ENCODE results near the gene C2CD2L. TPM values are rescaled to one million over a fixed set of nuclear protein-coding genes. Genes with fewer than 3 reads are reported as not detected.
A peak's percentile ranks its signal among the peaks of the same experiment; 100 is the strongest.

C2CD2L gene
- polyA plus RNA-seq, 2 of the 4 experiments (the other 2 are of a cell fraction): 2.4 to 4.8 TPM

DNA sequence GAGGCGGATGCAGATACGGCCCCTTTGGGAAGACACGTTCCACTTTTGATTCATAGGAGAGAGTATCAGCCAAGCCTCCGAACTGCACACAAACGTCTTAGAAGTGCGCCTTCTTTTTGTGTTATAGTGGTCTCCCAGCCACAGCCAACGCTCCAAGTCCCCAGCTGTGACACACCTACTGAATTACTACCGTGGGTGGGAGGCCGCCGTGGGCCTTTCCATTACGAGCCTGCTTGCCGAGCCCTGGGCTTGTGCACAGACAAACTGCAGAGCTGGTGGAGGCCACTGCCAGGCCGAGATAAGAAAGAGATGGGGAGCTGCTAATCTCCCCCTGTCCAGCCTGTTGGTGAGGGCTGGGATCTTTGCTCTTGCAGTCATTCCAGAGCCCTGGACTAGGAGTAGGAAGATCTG lies 21.7 kb upstream of the C2CD2L start (continued):
- TF ChIP-seq, protein P1, sequence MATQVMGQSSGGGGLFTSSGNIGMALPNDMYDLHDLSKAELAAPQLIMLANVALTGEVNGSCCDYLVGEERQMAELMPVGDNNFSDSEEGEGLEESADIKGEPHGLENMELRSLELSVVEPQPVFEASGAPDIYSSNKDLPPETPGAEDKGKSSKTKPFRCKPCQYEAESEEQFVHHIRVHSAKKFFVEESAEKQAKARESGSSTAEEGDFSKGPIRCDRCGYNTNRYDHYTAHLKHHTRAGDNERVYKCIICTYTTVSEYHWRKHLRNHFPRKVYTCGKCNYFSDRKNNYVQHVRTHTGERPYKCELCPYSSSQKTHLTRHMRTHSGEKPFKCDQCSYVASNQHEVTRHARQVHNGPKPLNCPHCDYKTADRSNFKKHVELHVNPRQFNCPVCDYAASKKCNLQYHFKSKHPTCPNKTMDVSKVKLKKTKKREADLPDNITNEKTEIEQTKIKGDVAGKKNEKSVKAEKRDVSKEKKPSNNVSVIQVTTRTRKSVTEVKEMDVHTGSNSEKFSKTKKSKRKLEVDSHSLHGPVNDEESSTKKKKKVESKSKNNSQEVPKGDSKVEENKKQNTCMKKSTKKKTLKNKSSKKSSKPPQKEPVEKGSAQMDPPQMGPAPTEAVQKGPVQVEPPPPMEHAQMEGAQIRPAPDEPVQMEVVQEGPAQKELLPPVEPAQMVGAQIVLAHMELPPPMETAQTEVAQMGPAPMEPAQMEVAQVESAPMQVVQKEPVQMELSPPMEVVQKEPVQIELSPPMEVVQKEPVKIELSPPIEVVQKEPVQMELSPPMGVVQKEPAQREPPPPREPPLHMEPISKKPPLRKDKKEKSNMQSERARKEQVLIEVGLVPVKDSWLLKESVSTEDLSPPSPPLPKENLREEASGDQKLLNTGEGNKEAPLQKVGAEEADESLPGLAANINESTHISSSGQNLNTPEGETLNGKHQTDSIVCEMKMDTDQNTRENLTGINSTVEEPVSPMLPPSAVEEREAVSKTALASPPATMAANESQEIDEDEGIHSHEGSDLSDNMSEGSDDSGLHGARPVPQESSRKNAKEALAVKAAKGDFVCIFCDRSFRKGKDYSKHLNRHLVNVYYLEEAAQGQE (IDR thresholded peaks at IDR 0.05): no peak
- TF ChIP-seq RARB (CRISPR knock-in tag; IDR thresholded peaks at IDR 0.05) (no peak), FOSB (CRISPR knock-in tag; IDR thresholded peaks at IDR 0.05) (no peak), HDAC2 (IDR thresholded peaks at IDR 0.05) (no peak), CEBPB (IDR thresholded peaks at IDR 0.05) (no peak), CHD2 (IDR thresholded peaks at IDR 0.05; ENCODE audit: low read length, partially characterized antibody) (no peak), FOXS1 (CRISPR knock-in tag; IDR thresholded peaks at IDR 0.05) (no peak), KDM5A (IDR thresholded peaks at IDR 0.05) (no peak)
- TF ChIP-seq, protein P2, sequence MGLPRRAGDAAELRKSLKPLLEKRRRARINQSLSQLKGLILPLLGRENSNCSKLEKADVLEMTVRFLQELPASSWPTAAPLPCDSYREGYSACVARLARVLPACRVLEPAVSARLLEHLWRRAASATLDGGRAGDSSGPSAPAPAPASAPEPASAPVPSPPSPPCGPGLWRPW (IDR thresholded peaks at IDR 0.05): no peak

DNA sequence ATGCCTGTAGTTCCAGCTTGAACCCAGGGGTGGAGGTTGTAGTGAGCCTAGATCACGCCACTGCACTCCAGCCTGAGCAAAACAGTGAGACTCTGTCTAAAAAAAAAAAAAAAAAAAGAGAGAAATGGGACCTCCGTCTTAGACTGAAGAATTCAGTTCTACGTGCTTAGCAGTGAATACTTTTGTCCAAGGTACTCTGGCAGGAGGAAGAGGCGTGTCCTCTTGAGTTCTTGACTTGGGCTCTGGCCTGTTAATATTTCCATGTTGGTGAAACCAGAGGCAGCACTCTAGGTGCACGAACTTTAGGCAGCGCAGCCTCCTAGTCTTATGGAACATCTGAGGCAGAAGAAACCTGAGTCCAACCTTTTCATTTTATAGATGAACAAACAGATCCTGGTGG lies 20.0 kb upstream of the C2CD2L start:
- ChIA-PET POLR2A (interaction anchor here (1.2 kb wide), 1 partner anchor 30 kb away, joined by 3 read pairs; the partner anchor contains the start of gene HYOU1), CTCF (interaction anchor here (0.6 kb wide), 1 partner anchor 10 kb away, joined by 3 read pairs; no protein-coding TSS in a partner anchor)
- peak overlapping the region in 1 of 2 experiments; percentile 56; a peak in 2 of 6 replicates for H3K27ac ChIP-seq

More for the DNA sequence above, 20.0 kb upstream of the C2CD2L start:
- DNase-seq (ENCODE audit: low read depth in 1 of 2, low spot score in 1 of 2): no peak
- ATAC-seq: no peak
- peaks cover 30% of the 10 kb centered on the region for H3K4me1 ChIP-seq
- H3K4me2 ChIP-seq: peak overlapping the region; percentile 42
- whole genome bisulfite sequencing (ENCODE audit: missing lambda C conversion rate): 89% methylated on average over 6 of the region's 6 CpGs
- no peak for FAIRE-seq
- H3K9me3 ChIP-seq: no peaks in the 10 kb centered on the region
- TF ChIP-seq RCOR1 (IDR thresholded peaks at IDR 0.05; ENCODE audit: low read depth, low read length): no peak
- TF ChIP-seq RFX5 (IDR thresholded peaks at IDR 0.05): no peak
- no peak for TF ChIP-seq JUNB (IDR thresholded peaks at IDR 0.05)
- no peak for TF ChIP-seq EHF (CRISPR knock-in tag; IDR thresholded peaks at IDR 0.05)
- no peak for TF ChIP-seq CEBPB (IDR thresholded peaks at IDR 0.05)
- TF ChIP-seq, protein P3, sequence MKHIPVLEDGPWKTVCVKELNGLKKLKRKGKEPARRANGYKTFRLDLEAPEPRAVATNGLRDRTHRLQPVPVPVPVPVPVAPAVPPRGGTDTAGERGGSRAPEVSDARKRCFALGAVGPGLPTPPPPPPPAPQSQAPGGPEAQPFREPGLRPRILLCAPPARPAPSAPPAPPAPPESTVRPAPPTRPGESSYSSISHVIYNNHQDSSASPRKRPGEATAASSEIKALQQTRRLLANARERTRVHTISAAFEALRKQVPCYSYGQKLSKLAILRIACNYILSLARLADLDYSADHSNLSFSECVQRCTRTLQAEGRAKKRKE (CRISPR knock-in tag; IDR thresholded peaks at IDR 0.05; ENCODE audit: low read depth): no peak
- no peak for TF ChIP-seq NPAS2 (CRISPR knock-in tag; IDR thresholded peaks at IDR 0.05; ENCODE audit: borderline replicate concordance)
- TF ChIP-seq JUN (IDR thresholded peaks at IDR 0.05): no peak
- no peak for TF ChIP-seq MAFK (IDR thresholded peaks at IDR 0.05; ENCODE audit: partially characterized antibody)
- no peak for TF ChIP-seq ZNF302 (CRISPR knock-in tag; IDR thresholded peaks at IDR 0.05)
- TF ChIP-seq, protein P4, sequence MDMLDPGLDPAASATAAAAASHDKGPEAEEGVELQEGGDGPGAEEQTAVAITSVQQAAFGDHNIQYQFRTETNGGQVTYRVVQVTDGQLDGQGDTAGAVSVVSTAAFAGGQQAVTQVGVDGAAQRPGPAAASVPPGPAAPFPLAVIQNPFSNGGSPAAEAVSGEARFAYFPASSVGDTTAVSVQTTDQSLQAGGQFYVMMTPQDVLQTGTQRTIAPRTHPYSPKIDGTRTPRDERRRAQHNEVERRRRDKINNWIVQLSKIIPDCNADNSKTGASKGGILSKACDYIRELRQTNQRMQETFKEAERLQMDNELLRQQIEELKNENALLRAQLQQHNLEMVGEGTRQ (IDR thresholded peaks at IDR 0.05): no peak
- TF ChIP-seq, protein P1 (IDR thresholded peaks at IDR 0.05): no peak
- TF ChIP-seq, protein P5, sequence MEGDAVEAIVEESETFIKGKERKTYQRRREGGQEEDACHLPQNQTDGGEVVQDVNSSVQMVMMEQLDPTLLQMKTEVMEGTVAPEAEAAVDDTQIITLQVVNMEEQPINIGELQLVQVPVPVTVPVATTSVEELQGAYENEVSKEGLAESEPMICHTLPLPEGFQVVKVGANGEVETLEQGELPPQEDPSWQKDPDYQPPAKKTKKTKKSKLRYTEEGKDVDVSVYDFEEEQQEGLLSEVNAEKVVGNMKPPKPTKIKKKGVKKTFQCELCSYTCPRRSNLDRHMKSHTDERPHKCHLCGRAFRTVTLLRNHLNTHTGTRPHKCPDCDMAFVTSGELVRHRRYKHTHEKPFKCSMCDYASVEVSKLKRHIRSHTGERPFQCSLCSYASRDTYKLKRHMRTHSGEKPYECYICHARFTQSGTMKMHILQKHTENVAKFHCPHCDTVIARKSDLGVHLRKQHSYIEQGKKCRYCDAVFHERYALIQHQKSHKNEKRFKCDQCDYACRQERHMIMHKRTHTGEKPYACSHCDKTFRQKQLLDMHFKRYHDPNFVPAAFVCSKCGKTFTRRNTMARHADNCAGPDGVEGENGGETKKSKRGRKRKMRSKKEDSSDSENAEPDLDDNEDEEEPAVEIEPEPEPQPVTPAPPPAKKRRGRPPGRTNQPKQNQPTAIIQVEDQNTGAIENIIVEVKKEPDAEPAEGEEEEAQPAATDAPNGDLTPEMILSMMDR (IDR thresholded peaks at IDR 0.05): no peak
- no peak for TF ChIP-seq CBX2 (IDR thresholded peaks at IDR 0.05; ENCODE audit: borderline replicate concordance, low read depth)
- TF ChIP-seq, protein P6, sequence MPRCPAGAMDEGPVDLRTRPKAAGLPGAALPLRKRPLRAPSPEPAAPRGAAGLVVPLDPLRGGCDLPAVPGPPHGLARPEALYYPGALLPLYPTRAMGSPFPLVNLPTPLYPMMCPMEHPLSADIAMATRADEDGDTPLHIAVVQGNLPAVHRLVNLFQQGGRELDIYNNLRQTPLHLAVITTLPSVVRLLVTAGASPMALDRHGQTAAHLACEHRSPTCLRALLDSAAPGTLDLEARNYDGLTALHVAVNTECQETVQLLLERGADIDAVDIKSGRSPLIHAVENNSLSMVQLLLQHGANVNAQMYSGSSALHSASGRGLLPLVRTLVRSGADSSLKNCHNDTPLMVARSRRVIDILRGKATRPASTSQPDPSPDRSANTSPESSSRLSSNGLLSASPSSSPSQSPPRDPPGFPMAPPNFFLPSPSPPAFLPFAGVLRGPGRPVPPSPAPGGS (IDR thresholded peaks at IDR 0.05): no peak
- TF ChIP-seq RNF2 (IDR thresholded peaks at IDR 0.05; ENCODE audit: borderline replicate concordance, low read depth): no peak
- TF ChIP-seq HOXB5 (CRISPR knock-in tag; IDR thresholded peaks at IDR 0.05): no peak
- no peak for TF ChIP-seq SREBF2 (IDR thresholded peaks at IDR 0.05)
- no peak for TF ChIP-seq FOXS1 (CRISPR knock-in tag; IDR thresholded peaks at IDR 0.05)
- no peak overlapping the region for H3K4me3 ChIP-seq

All from A549 (cell line).